HG03103 (cell line): ENCODE measurements around the gene LCN9.

ENCODE experiments used
- ATAC-seq: cut with Tn5 transposase; IDR thresholded peaks from one replicate; pipeline ENCODE4 v1.9.1; 2021; ENCODE audit warnings: low read depth; ENCODE audit not compliant: unreplicated experiment

LCN9 gene

GRCh38 chr9:135716045-135716444 is 52.9 kb downstream of the LCN9 start:
- no peak for ATAC-seq
